ENCODE data around the gene ERMN. TPM values are rescaled to one million over a fixed set of nuclear protein-coding genes. Genes with fewer than 3 reads are reported as not detected.

Gene ERMN
- total RNA-seq, 8 experiments from 2014 or later = 0.05 to 6.6 (median 0.32) TPM; not detected in 1

- H3K27ac ChIP-seq = no peak overlapping the region
- ATAC-seq (replicated peaks in 6 of 8) = no peak
- H3K4me1 ChIP-seq (replicated peaks in 1 of 2) = peaks cover 12% of the 10 kb centered on the region in 2 donors
- no peak overlapping the region for H3K4me3 ChIP-seq
- in situ Hi-C loops (cut with MboI; ENCODE audit: low pct_unique_long_range_greater_than_20kb in 2 of 9, low sequenced_read_pairs in 9 of 9, unreplicated experiment in 9 of 9) = loop anchor here in 1 of 9 experiments (25.0 kb wide), 1 partner anchor 686 kb away; no protein-coding TSS in a partner anchor
- 0 to 100% (median 92%) methylated on average over 1 to 3 of the region's 3 CpGs; no CpG with 5 or more reads in 2 of the 10 experiments for WGBS, 10 experiments
Measured at GRCh38 chr2:157326698-157327097, 1.1 kb upstream of the ERMN start.

- 67 to 100% (median 93%) methylated on average over 1 to 2 of the region's 2 CpGs; no CpG with 5 or more reads in 3 of the 10 experiments for WGBS, 10 experiments
- Histone ChIP-seq H3K4me1 (replicated peaks in 1 of 2) (peaks cover 12% of the 10 kb centered on the region in 2 donors), H3K4me3 (no peak overlapping the region), H3K27ac (no peak overlapping the region)
- in situ Hi-C loops (cut with MboI; ENCODE audit: low pct_unique_long_range_greater_than_20kb in 2 of 9, low sequenced_read_pairs in 9 of 9, unreplicated experiment in 9 of 9) = loop anchor here in 2 of 9 experiments (25.0 kb wide), 2 partner anchors 263 to 688 kb away; no protein-coding TSS in a partner anchor
- no peak for ATAC-seq (replicated peaks in 6 of 8)
Measured at GRCh38 chr2:157324331-157324843, 1.2 kb downstream of the ERMN start.

DNA sequence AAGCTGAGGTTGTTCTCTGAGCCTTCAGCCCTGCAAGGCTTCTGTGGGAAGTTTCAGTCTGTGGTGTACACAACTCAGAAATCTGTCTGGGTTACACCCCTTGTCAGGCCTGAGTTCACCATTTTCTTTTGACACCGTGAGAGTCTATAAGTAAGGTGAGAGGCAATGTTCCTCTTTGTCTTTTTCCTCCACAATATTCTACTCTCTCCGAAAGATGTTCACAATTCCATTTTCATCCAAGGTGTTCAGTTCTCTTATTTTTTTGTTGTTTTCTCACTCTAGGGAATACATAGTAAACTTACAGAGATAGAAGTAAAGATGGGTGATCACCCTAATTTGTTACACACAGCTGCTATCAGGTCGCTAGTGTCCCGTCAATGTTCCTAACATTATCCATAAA lies 3.2 kb downstream of the ERMN start:
- in situ Hi-C loops (cut with MboI; ENCODE audit: low pct_unique_long_range_greater_than_20kb in 2 of 9, low sequenced_read_pairs in 9 of 9, unreplicated experiment in 9 of 9) = loop anchor here in 2 of 9 experiments (25.0 kb wide), 2 partner anchors 265 to 690 kb away; no protein-coding TSS in a partner anchor
- H3K4me3 ChIP-seq = no peak overlapping the region
- WGBS, 10 experiments = 66 to 100% (median 87%) methylated on average over 1 to 4 of the region's 4 CpGs
- H3K27ac ChIP-seq = no peak overlapping the region
- H3K4me1 ChIP-seq (replicated peaks in 1 of 2) = peaks cover 12% of the 10 kb centered on the region in 2 donors
- ATAC-seq (replicated peaks in 6 of 8) = no peak

DNA sequence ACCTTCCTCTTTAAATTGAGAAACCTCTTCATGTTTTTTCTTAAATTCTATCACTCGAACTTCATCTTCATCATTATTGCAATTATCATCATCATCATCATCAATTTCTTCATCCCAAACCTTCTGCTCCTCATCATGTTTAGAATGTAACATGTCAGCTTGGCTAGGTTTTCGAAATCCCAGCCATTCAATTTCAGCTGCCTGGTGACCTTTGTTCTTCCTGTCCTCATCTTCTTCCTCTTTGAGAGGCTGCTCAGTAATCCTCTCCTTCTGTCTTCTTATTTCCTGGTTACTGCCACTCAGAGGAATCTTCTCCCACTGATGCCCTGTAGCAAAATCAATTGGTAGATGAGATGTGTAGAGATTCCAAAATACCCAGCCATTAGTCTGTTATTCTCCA lies 4.2 kb downstream of the ERMN start:
- Histone ChIP-seq H3K4me1 (replicated peaks in 1 of 2) (peaks cover 9 to 10% of the 10 kb centered on the region in 2 donors), H3K4me3 (no peak overlapping the region), H3K27ac (no peak overlapping the region)
- in situ Hi-C loops (cut with MboI; ENCODE audit: low pct_unique_long_range_greater_than_20kb in 2 of 9, low sequenced_read_pairs in 9 of 9, unreplicated experiment in 9 of 9) = loop anchor here in 2 of 9 experiments (25.0 kb wide), 2 partner anchors 266 to 691 kb away; no protein-coding TSS in a partner anchor
- 20 to 94% (median 75%) methylated on average over 1 to 2 of the region's 2 CpGs for WGBS, 10 experiments
- no peak for ATAC-seq (replicated peaks in 6 of 8)

GRCh38 chr2:157320409-157320808 lies 5.2 kb downstream of the ERMN start:
- no peak overlapping the region for H3K4me3 ChIP-seq
- in situ Hi-C loops (cut with MboI; ENCODE audit: low pct_unique_long_range_greater_than_20kb in 2 of 9, low sequenced_read_pairs in 9 of 9, unreplicated experiment in 9 of 9) = loop anchor here in 2 of 9 experiments (25.0 kb wide), 2 partner anchors 267 to 692 kb away; no protein-coding TSS in a partner anchor
- H3K27ac ChIP-seq = no peak overlapping the region
- no peak for ATAC-seq (replicated peaks in 6 of 8)
- peaks cover 1 to 2% of the 10 kb centered on the region in 2 donors for H3K4me1 ChIP-seq (replicated peaks in 1 of 2)

DNA sequence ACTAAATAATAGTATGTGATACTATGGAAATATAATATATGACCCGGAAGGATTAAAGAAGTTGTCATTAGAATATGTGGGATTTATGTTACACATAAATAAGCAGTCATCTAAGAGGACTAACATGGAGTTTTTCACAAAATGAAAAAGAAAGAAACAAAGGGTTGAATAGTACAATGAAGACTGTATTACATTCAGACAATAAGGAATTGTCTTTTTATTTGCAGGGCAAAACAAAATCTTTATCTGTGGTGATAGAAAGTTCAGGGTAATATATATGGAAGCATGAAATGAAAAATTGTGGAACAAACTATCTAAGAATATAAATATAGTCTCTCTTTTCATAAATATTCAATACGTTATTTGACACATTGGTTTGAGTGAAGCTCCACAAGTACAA lies 5.8 kb downstream of the ERMN start:
- no peak for ATAC-seq (replicated peaks in 6 of 8)
- Histone ChIP-seq H3K4me3 (no peak overlapping the region), H3K27ac (no peak overlapping the region), H3K4me1 (replicated peaks in 1 of 2) (no peaks in the 10 kb centered on the region)
- in situ Hi-C loops (cut with MboI; ENCODE audit: low pct_unique_long_range_greater_than_20kb in 2 of 9, low sequenced_read_pairs in 9 of 9, unreplicated experiment in 9 of 9) = loop anchor here in 2 of 9 experiments (25.0 kb wide), 2 partner anchors 268 to 693 kb away; no protein-coding TSS in a partner anchor
- WGBS, 10 experiments = 44 to 96% (median 75%) methylated on average over 1 to 2 of the region's 2 CpGs; no CpG with 5 or more reads in 1 of the 10 experiments

DNA sequence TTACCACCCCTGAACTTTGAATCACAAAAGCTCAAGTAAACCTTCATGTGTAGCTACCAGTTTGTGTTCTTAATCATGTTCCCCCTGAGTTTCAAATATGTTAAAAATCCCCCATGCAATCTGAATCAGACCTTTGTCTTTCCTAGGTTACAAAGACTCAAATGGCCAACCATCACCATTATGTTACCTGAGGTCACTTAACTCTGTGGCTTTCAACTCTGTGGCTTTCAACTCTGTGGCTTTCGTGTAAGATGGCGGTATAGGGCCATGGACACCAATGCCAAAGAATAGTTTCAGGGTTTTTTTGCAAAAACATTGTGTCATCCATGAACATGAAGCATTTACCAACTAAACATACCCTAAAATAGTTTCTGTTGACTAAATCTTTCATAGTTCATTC lies 6.7 kb downstream of the ERMN start:
- in situ Hi-C loops (cut with MboI; ENCODE audit: low pct_unique_long_range_greater_than_20kb in 2 of 9, low sequenced_read_pairs in 9 of 9, unreplicated experiment in 9 of 9) = loop anchor here in 2 of 9 experiments (25.0 kb wide), 2 partner anchors 268 to 693 kb away; no protein-coding TSS in a partner anchor
- ATAC-seq (replicated peaks in 6 of 8) = no peak
- H3K4me1 ChIP-seq (replicated peaks in 1 of 2) = no peaks in the 10 kb centered on the region
- H3K4me3 ChIP-seq = no peak overlapping the region
- WGBS, 10 experiments = 58 to 100% (median 91%) methylated on average over 1 to 2 of the region's 2 CpGs; no CpG with 5 or more reads in 3 of the 10 experiments
- H3K27ac ChIP-seq = no peak overlapping the region

GRCh38 chr2:157315901-157316300 lies 9.7 kb downstream of the ERMN start:
- Histone ChIP-seq H3K4me3 (no peak overlapping the region), H3K27ac (no peak overlapping the region), H3K4me1 (replicated peaks in 1 of 2) (no peaks in the 10 kb centered on the region)
- in situ Hi-C loops (cut with MboI; ENCODE audit: low pct_unique_long_range_greater_than_20kb in 2 of 9, low sequenced_read_pairs in 9 of 9, unreplicated experiment in 9 of 9) = loop anchor here in 2 of 9 experiments (25.0 kb wide), 2 partner anchors 271 to 696 kb away; no protein-coding TSS in a partner anchor
- ATAC-seq (replicated peaks in 6 of 8) = no peak
- 13 to 95% (median 78%) methylated on average over 1 to 3 of the region's 4 CpGs; no CpG with 5 or more reads in 1 of the 10 experiments for WGBS, 10 experiments

GRCh38 chr2:157312866-157313486 lies 12.6 kb downstream of the ERMN start:
- no peak overlapping the region for H3K4me3 ChIP-seq
- WGBS, 10 experiments = 50 to 100% (median 94%) methylated on average over 1 of the region's 1 CpG; no CpG with 5 or more reads in 2 of the 10 experiments
- no peak for ATAC-seq (replicated peaks in 6 of 8)
- H3K27ac ChIP-seq = no peak overlapping the region
- in situ Hi-C loops (cut with MboI; ENCODE audit: low pct_unique_long_range_greater_than_20kb in 2 of 9, low sequenced_read_pairs in 9 of 9, unreplicated experiment in 9 of 9) = loop anchor here in 2 of 9 experiments (25.0 kb wide), 2 partner anchors 274 to 699 kb away; no protein-coding TSS in a partner anchor
- no peaks in the 10 kb centered on the region for H3K4me1 ChIP-seq (replicated peaks in 1 of 2)

DNA sequence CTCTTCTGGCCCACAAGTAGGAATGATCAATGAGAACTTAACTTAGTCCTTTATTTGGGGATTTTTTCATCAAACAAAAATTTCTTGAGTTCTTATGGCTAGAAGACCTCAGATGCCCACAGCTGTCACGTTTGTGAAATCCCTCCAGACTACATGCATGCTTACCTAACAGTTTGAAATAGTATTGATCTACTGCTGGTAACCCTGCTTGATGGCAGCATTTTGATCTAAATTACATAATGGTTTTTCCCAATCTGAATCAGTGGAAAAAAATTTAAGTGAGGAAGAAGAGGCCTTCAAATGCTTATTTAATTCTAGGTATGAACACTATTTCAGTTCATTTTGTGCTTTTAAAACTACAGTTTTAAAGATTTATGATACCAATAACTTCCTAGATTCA lies 13.9 kb downstream of the ERMN start:
- in situ Hi-C loops (cut with MboI; ENCODE audit: low pct_unique_long_range_greater_than_20kb in 2 of 9, low sequenced_read_pairs in 9 of 9, unreplicated experiment in 9 of 9) = loop anchor here in 2 of 9 experiments (25.0 kb wide), 2 partner anchors 276 to 701 kb away; no protein-coding TSS in a partner anchor
- 0 to 100% (median 86%) methylated on average over 1 of the region's 1 CpG; no CpG with 5 or more reads in 5 of the 10 experiments for WGBS, 10 experiments
- no peak for ATAC-seq (replicated peaks in 6 of 8)
- H3K4me1 ChIP-seq (replicated peaks in 1 of 2) = no peaks in the 10 kb centered on the region
- H3K4me3 ChIP-seq = no peak overlapping the region
- H3K27ac ChIP-seq = no peak overlapping the region

DNA sequence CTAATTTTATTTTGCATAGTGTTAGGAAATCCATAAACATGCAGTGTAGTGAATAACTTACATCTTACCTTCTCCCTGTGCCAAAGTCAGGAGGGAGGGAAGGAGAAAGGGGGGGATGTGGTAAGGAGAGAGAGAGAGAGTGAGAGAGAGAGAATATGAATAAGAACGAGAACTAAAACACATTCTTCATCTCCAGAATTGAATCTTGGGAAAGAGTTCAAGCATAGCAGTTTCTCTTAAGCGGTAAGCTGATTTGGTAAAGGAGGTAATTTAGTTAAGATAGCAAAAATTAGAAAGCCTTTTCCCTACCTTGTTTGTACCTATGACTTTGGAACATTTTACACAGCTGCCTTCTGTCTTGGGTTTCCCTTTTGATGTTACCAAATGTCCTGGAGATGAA lies 15.7 kb downstream of the ERMN start:
- Histone ChIP-seq H3K4me3 (no peak overlapping the region), H3K27ac (no peak overlapping the region), H3K4me1 (replicated peaks in 1 of 2) (peaks cover under 1 to 4% of the 10 kb centered on the region in 2 donors)
- in situ Hi-C loops (cut with MboI; ENCODE audit: low pct_unique_long_range_greater_than_20kb in 2 of 9, low sequenced_read_pairs in 9 of 9, unreplicated experiment in 9 of 9) = loop anchor here in 2 of 9 experiments (25.0 kb wide), 2 partner anchors 277 to 702 kb away; no protein-coding TSS in a partner anchor
- ATAC-seq (replicated peaks in 6 of 8) = no peak
- WGBS, 10 experiments = 77 to 100% (median 83%) methylated on average over 1 to 2 of the region's 2 CpGs; no CpG with 5 or more reads in 3 of the 10 experiments

DNA sequence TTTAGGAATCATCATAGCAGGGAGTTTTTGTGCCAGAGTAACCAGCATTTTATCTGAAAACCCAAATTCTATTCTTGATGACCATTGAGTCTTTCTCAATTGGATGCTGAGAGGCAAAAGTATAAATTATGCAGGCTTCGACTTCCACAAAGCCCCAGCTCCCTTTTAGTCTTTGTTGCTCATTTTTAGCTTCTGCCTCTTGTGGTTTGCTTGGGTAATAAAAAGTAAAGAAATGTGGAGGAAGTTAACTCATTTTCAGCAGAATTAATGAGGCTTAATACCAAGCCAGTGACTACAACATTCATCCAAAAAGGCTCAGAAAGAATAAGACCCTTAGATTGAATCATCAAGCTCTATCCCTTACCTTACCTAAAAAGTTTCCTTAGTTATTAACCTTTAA lies 18.6 kb downstream of the ERMN start:
- Histone ChIP-seq H3K4me3 (no peak overlapping the region), H3K4me1 (replicated peaks in 1 of 2) (peaks cover 2 to 11% of the 10 kb centered on the region in 2 donors), H3K27ac (no peak overlapping the region)
- WGBS, 10 experiments = 25 to 100% (median 56%) methylated on average over 1 of the region's 1 CpG; no CpG with 5 or more reads in 3 of the 10 experiments
- ATAC-seq (replicated peaks in 6 of 8) = no peak
- in situ Hi-C loops (cut with MboI; ENCODE audit: low pct_unique_long_range_greater_than_20kb in 2 of 9, low sequenced_read_pairs in 9 of 9, unreplicated experiment in 9 of 9) = loop anchor here in 2 of 9 experiments (25.0 kb wide), 2 partner anchors 280 to 705 kb away; no protein-coding TSS in a partner anchor

DNA sequence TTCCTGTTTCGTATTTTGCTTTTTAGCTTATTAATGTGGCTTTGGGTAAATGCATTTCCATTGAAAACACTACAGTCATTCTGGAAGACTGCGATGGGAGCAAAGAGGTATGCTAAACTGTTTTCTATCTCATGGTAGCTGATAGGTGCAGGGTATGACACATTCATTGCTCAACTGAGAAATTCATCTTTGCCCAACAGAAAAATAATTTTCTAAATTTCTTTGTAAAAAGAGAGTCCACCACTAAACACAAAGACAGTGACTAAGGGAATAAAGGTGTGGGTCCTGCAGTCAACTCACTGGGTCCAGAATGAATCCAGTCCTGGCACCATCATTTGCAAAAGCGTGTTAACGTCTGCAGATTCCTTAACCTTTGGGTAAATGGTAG lies 19.9 kb downstream of the ERMN start:
- in situ Hi-C loops (cut with MboI; ENCODE audit: low pct_unique_long_range_greater_than_20kb in 2 of 9, low sequenced_read_pairs in 9 of 9, unreplicated experiment in 9 of 9) = loop anchor here in 2 of 9 experiments (25.0 kb wide), 2 partner anchors 282 to 707 kb away; no protein-coding TSS in a partner anchor
- H3K4me1 ChIP-seq (replicated peaks in 1 of 2) = peaks cover 2 to 11% of the 10 kb centered on the region in 2 donors
- no peak overlapping the region for H3K4me3 ChIP-seq
- ATAC-seq (replicated peaks in 6 of 8) = no peak
- 50 to 100% (median 93%) methylated on average over 1 to 4 of the region's 4 CpGs for WGBS, 10 experiments
- H3K27ac ChIP-seq = no peak overlapping the region

Measured in motor neuron (in vitro differentiated cells).